Thyroid gland (tissue), 4 donors: ENCODE measurements around the gene ME3. TPM values are rescaled to one million over a fixed set of nuclear protein-coding genes. Genes with fewer than 3 reads are reported as not detected.

Experiments used
- DNase-seq, 2 donors: peaks; one replicate each; pipeline ENCODE4 v3.0.0-alpha.2; 2019
- H3K27ac ChIP-seq, 3 donors: fragments of 200-600 bp; sonication (generic); 1 replicate in 2 of 3; 2 replicates in 1 of 3; pipeline ENCODE4 v1.5.1; 2016 to 2019; ENCODE audit warnings: mild to moderate bottlenecking in 1 of 3, moderate library complexity in 1 of 3
- H3K27me3 ChIP-seq: fragments of 200-600 bp; sonication (generic); one replicate; pipeline ENCODE4 v1.5.1; 2019
- H3K36me3 ChIP-seq, 2 donors: fragments of 200-600 bp; sonication (generic); one replicate each; pipeline ENCODE4 v1.5.1; 2016 to 2019
- H3K4me1 ChIP-seq, 2 donors: fragments of 200-600 bp; sonication (generic); one replicate each; pipeline ENCODE4 v1.5.1; 2017 to 2019
- H3K4me3 ChIP-seq, 3 donors: fragments of 200-600 bp; sonication (generic); replicated peaks in 1 of 3; 1 replicate in 2 of 3; 2 replicates in 1 of 3; pipeline ENCODE4 v1.5.1; 2016; ENCODE audit warnings: mild to moderate bottlenecking in 1 of 3
- H3K9me3 ChIP-seq: fragments of 200-600 bp; sonication (generic); one replicate; pipeline ENCODE4 v1.5.1; 2017
- CTCF ChIP-seq, 6 experiments: fragments of 200-600 bp in 3 of 6; fragments of 450-650 bp in 3 of 6; sonication (generic) in 3 of 6; IDR thresholded peaks; one replicate each; pipeline ENCODE4 v1.5.1; 2016 to 2019; ENCODE audit warnings: antibody characterized with exemption in 6 of 6, mild to moderate bottlenecking in 2 of 6, inconsistent platforms in 1 of 6, moderate library complexity in 1 of 6
- POLR2A ChIP-seq, 2 donors: fragments of 450-650 bp; IDR thresholded peaks; one replicate each; pipeline ENCODE4 v1.6.1; 2017; ENCODE audit warnings: antibody characterized with exemption in 2 of 2, mild to moderate bottlenecking in 2 of 2, moderate library complexity in 1 of 2
- WGBS, 2 donors: methylation state at CpG; one replicate each; pipeline ENCODE4 v1.1.5; 2017; 5-methylcytosine and 5-hydroxymethylcytosine counted together
- intact Hi-C: fragments of 100-400 bp; cut with DNase I; formaldehyde crosslinking; loops from one replicate; pipeline ENCODE4 v1.15.1; 2023
- total RNA-seq, 4 donors: library from RNA; depleted of rRNA; stranded (reverse); fragments of >200 nt; gene quantifications; one replicate each; pipeline ENCODE4 v1.2.3, GENCODE V29; 2016

ME3 gene
- total RNA-seq, 4 donors from 2014 or later: 29.1 to 53.5 (median 37.1) TPM

GRCh38 chr11:86449993-86450629 lies 222.3 kb downstream of the ME3 start:
- Histone ChIP-seq H3K4me1 (no peaks in the 10 kb centered on the region), H3K4me3 (no peak overlapping the region), H3K36me3 (no peaks in the 10 kb centered on the region), H3K27ac (no peak overlapping the region), H3K27me3 (no peaks in the 10 kb centered on the region), H3K9me3 (no peaks in the 10 kb centered on the region)
- DNase-seq: no peak
- WGBS, 2 donors: 78 to 83% methylated on average over 5 of the region's 5 CpGs
- intact Hi-C loops: no loop called here
- TF ChIP-seq CTCF (IDR thresholded peaks at IDR 0.05): no peak
- TF ChIP-seq POLR2A (IDR thresholded peaks at IDR 0.05): no peak

GRCh38 chr11:86447763-86448480 lies 224.5 kb downstream of the ME3 start:
- H3K36me3 ChIP-seq: no peaks in the 10 kb centered on the region
- H3K27ac ChIP-seq: no peak overlapping the region
- WGBS, 2 donors: 78 to 94% methylated on average over 2 to 3 of the region's 3 CpGs

DNA sequence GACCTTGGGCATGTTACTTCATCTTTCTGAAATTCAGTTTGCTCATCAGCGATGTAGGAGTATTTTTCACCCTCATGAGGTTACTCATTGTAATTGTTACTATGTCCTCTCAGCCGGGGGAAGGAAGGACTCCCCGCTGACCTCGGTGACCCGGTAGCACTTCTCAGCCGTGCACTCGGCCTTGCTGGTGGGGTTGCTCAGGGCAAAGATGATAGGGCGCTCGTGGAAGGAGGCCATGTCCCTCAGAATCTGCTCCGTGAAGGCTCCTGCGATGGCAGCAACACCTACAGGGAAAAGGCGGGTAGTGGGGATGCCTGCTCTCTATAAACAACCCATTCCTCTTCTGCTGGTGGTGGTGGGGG lies 225.5 kb downstream of the ME3 start:
- TF ChIP-seq CTCF (IDR thresholded peaks at IDR 0.05) (no peak), POLR2A (IDR thresholded peaks at IDR 0.05) (no peak)
- Histone ChIP-seq H3K36me3 (no peaks in the 10 kb centered on the region), H3K4me1 (peaks cover 0 to 12% of the 10 kb centered on the region in 2 donors), H3K4me3 (no peak overlapping the region), H3K9me3 (no peaks in the 10 kb centered on the region), H3K27ac (no peak overlapping the region), H3K27me3 (no peaks in the 10 kb centered on the region)
- WGBS, 2 donors: 94 to 97% methylated on average over 12 of the region's 12 CpGs
- DNase-seq: no peak
- intact Hi-C loops: no loop called here

More at GRCh38 chr11:86447763-86448480, 224.5 kb downstream of the ME3 start:
- Histone ChIP-seq H3K4me1 (peaks cover 0 to 4% of the 10 kb centered on the region in 2 donors), H3K27me3 (no peaks in the 10 kb centered on the region), H3K4me3 (no peak overlapping the region), H3K9me3 (no peaks in the 10 kb centered on the region)
- no peak for TF ChIP-seq POLR2A (IDR thresholded peaks at IDR 0.05)
- TF ChIP-seq CTCF (IDR thresholded peaks at IDR 0.05): no peak
- no peak for DNase-seq
- intact Hi-C loops: no loop called here

DNA sequence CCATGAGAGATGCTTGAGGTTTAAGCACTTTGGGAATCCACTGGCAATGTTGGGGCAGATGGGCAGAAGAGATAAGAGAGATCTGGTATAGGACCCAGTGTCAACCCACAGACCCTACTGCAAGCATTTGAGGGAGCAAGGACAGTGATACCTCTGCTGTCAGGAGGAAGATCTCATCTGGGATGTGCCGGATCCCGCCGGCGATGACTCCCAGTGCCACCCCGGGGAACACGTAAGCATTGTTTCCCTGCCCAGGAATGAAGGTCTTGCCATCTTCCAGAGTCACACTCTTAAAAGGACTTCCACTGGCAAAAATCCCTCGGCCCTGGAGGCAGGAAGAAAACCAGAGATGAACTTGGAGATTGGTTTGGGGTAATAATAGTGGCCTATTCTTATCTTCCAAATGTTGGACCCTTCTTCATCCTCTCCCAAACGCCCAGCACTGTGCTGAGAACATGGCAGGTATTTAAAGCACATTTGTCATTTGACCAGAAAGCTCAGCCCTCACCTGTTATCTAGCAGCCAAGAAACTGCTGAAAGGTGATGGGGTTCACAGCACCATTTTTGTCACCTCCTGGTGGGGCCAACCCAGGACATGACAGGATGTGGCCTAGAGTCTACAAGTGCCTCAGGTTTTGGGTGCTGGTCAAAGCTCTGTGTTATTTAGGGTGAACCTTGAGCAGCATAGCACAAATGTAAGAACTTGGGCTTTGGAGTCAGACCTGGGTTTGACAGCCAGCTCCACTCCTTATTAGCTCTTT lies 226.1 kb downstream of the ME3 start:
- Histone ChIP-seq H3K4me1 (peaks cover 0 to 12% of the 10 kb centered on the region in 2 donors), H3K27ac (no peak overlapping the region), H3K27me3 (no peaks in the 10 kb centered on the region), H3K9me3 (no peaks in the 10 kb centered on the region), H3K4me3 (no peak overlapping the region), H3K36me3 (no peaks in the 10 kb centered on the region)
- DNase-seq: no peak
- intact Hi-C loops: no loop called here
- TF ChIP-seq POLR2A (IDR thresholded peaks at IDR 0.05): no peak
- TF ChIP-seq CTCF (IDR thresholded peaks at IDR 0.05): no peak
- 95 to 96% methylated on average over 8 of the region's 8 CpGs for WGBS, 2 donors
